Pulmonary artery endothelial cell (primary cell): Measurements from ENCODE around the gene LPCAT4. TPM values are rescaled to one million over a fixed set of nuclear protein-coding genes. Genes with fewer than 3 reads are reported as not detected.

Experiments used
- DNase-seq: peaks from one replicate; pipeline ENCODE4 v3.0.0-alpha.2; 2011; ENCODE audit warnings: low read depth, low spot score
- total RNA-seq: library from RNA; depleted of rRNA; stranded (reverse); fragments of >200 nt; gene quantifications from 2 replicates; pipeline ENCODE4 v1.2.3, GENCODE V29; 2014

Gene LPCAT4
- total RNA-seq, 1 donor from 2014 or later: 6.7 TPM

DNA sequence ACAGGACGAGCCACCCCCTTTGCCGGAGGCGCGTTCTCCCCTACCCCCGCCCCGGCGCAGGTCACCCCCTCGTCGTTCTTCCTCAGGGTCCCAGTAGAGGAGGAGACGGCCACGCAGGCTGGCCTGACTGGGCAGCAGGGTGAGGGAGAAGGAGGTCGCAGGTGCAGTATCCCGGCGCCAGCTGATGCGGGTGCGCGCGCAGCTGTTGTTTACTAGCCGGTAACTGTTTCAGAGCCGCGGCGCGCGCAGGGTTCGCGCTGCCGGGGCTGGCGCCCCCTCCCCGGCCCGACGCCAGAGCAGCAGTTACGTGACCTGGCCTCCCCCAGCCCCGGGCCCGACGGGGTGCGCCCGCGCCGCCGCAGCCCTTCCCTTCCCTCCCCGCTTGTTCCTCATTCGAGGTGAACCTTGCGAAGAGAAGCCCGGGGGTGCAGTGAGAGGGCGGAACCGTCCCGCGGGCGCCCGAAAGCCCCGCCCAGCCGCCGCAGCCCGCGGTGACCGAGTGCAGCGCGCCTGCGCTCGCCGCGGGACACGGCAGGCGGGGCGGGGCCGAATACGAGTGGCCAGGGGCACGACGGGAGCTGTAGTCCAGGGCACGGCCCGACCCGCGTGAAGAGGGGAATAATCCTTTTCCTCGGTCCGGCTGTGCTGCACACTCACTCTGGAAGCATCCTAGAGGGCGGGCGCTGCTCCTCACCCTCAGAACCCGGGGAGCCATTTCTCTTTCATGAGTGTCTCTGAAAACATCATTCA, 29.3 kb downstream of the LPCAT4 start, which contains the start of gene SLC12A6:
TSS of gene SLC12A6 (minus strand) at position 225 of the 750 bp plus-strand sequence. CDS start 1,101 bp downstream, outside the sequence.
- peak; percentile 57 for DNase-seq

DNA sequence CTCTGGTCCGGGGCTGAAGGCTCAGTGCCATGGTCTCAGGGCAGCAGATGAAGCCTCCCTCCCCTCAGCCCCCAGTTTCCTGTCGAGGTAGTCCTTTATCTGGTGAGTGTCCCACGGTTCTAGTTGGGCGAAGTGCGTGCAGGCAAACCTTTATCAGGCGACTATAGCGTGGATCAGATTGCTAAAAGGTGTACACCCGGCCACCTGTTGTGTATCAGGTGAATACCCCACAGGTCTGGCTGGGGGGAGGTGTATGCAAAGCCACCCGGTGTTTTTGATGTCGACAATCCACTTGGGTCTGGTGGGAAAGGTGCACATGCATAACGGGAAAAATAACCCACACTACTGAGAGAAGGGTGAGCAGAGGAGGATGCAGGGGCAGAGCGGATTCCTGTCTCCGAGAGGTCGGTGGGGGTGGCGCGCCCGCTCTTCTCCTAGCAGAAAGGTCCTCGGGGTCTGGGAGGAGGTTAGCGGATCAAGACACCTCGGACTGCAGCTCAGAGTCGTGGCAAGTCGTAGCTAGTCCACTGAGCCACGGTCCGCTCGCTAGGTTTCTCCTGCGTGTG, 29.9 kb downstream of the LPCAT4 start:
- no peak for DNase-seq

DNA sequence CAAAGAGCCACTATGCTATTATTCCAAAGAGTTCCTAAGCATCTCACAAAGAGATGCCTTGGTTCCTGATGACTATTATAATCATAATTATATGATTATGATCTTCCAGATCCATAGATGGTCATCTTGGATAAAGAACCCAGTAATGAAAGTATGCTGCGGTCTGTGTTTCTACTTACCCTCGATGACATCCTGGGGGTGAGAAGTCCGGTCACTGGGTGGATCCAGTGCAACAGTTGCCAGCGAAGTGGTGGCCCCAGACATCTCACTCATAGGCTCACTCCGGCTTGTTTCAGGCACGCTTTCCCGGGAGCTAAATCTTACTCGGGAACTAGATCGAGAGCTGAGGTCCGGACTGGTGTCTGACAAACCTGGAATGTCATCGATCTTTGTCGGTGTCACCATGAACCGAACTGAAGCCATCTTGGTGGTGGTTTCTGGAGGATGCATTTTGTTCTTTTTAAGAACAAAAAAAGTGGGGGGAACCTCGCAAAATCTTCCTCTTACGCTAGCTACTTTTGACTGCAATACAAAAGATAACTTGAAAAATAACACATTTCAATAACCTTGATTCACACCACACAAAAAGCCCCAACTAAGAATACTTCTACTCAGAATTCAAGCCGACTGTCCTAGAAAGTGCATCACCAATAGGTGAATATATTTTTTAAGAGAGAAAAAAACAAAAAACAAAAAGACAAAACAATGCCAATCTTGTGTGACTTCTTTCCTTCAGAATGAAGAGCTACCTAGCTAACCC, 30.6 kb downstream of the LPCAT4 start:
- no peak for DNase-seq

DNA sequence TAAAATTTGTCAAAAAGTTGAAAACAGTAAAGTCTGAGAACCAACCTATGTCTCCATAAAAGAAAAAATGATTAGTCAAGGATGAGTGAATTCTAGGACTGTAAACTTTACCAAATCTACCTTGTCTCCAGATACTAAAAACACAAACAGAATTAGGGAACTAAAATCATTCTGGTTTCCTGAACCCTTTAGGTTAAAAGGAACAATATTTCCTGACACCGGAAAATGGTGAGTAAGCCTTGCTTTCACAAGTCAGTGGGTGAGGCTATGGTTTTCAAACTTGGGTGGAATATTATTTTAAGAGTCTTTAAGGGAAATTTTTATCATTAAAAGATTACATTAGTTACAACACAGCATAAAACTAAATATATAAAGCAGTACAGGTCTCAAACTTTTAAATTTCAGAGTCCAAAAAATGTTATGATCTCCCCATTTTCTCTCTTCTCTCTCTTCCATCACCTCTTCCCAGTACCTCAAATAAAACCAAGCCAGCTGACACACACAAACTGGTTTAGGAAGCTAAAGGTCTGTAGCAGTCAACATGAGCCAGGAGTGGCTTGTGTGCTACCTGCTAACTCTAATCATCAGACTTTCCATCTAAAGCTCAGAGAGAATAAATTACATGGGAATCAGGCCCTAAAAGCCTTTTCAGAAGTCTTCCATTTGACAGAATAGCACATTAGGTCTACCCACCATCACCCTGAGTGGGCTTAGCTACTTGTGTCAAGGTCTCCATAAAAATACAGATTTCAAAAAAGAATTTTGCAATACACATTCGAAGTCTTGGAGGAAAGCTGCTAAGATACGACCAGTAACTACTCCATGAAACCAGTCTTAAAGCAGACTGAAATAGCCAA, 31.6 kb downstream of the LPCAT4 start:
- DNase-seq: no peak

DNA sequence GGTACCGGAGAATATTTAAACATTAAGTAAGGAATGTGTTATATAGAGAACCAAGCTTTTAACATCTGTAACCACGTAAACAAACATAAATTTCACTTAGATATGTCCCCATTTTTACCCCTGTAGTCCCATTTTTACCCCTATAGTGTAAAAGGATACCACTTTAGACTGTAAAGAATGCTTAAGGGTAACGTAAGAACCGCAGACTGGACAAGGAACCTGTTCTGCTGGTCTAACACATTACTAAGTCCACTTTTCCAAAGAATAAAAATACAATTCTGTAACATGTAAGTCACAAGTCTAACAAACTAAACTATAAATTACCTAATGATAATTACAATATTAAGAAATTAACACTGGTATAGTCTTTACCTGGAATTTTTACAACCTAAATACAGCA, 32.3 kb downstream of the LPCAT4 start:
- DNase-seq: no peak

- no peak for DNase-seq
These were observed 34.4 kb downstream of the LPCAT4 start for GRCh38 chr15:34332553-34333120.

- DNase-seq: no peak
These were observed 35.2 kb downstream of the LPCAT4 start for GRCh38 chr15:34331809-34332208.

- DNase-seq: no peak
These were observed 36.7 kb downstream of the LPCAT4 start for GRCh38 chr15:34330279-34330678.

- DNase-seq: no peak
These were observed 38.0 kb downstream of the LPCAT4 start for GRCh38 chr15:34329006-34329405.

- no peak for DNase-seq
These were observed 39.1 kb downstream of the LPCAT4 start for GRCh38 chr15:34327906-34328305.

DNA sequence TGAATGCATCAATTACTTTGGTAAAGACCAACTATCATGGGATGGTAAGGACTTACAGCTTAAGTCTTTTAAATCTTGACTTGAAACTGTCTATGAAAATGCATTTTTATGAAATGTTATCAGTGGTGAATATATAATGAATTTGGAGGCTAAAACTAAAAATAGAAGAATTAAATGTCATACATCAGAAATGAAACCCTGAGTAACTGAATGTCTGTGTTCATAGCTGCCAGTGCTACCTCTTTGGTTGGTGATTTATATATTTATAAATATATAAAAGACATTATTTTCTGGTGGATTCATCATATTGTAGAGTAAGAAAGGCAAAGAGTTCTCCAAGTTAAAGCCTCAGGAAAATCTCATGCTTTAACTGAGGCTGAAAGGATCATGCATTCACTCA, 41.6 kb downstream of the LPCAT4 start:
- DNase-seq: no peak

DNA sequence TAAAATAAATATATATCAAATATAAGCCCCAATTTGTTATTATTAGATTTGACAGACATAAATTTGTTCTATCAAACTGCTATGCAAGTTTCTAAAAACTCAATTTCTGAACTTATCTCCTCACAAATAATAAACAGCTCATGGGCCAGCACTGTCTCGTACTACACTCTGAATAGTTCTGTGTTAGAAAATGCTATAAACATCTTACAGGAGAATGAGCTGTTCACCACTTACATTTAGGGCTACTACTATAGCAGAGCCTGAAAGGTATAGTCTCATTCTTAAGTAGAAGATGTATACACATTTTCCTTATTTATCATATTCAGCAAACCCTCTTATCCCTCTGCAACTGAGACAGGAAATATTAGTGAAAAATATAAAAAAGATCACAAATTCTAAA, 42.1 kb downstream of the LPCAT4 start:
- no peak for DNase-seq

DNA sequence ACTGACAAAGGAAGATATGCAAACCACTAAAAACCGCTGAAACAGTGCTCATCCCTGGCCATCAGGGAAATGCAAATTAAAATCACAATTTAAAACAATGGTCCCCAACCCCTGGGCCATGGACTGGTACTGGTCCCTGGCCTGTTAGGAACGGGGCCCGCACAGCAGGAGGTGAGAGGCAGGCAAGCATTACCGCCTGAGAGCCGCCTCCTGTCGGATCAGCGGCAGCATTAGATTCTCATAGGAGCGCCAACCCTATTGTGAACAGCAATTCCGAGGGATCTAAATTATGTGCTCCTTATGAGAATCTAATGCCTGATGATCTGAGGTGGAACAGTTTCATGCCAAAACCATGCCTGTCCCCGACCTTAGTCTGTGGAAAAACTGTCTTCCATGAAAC, 43.8 kb downstream of the LPCAT4 start:
- no peak for DNase-seq

GRCh38 chr15:34318277-34319079, 48.5 kb downstream of the LPCAT4 start:
- DNase-seq: no peak

GRCh38 chr15:34314491-34315490, 52.2 kb downstream of the LPCAT4 start:
- DNase-seq: no peak

GRCh38 chr15:34311563-34311962, 55.4 kb downstream of the LPCAT4 start:
- no peak for DNase-seq
